H1 (cell line): Measurements from ENCODE around the gene WWC1. TPM values are rescaled to one million over a fixed set of nuclear protein-coding genes. Genes with fewer than 3 reads are reported as not detected.

Experiments used
- CTCF ChIA-PET: fragments of 300-600 bp; sonication (Branson Sonifier 250); formaldehyde crosslinking; loops from one replicate; lab custom pipeline; 2021; ENCODE audit not compliant: partially characterized antibody; lab: Charles Lee
- POLR2A ChIA-PET: fragments of 300-600 bp; sonication (Branson Sonifier 250); formaldehyde crosslinking; loops from one replicate; lab custom pipeline; 2021; ENCODE audit warnings: inconsistent platforms; ENCODE audit not compliant: partially characterized antibody; lab: Charles Lee
- DNase-seq, 2 experiments: peaks; one replicate each; pipeline versions ENCODE4 v3.0.0 to v3.0.0-alpha.2; 2010 to 2022; ENCODE audit warnings: low spot score in 2 of 2, low read depth in 1 of 2, mixed read lengths in 1 of 2
- FAIRE-seq: peaks from 2 replicates; lab custom pipeline; 2011; peaks lifted over from hg19 to GRCh38; lab: Jason Lieb, UNC
- H2AFZ ChIP-seq: 2 replicates; pipeline ENCODE4 v1.8.1; 2012; ENCODE audit warnings: low read length, inconsistent platforms
- H2AK5ac ChIP-seq: 2 replicates; pipeline ENCODE4 v1.6.1; 2013; ENCODE audit warnings: low read depth, low read length
- H2BK120ac ChIP-seq: replicated peaks from 2 replicates; pipeline ENCODE3; 2013; ENCODE audit warnings: low read depth, low read length, inconsistent platforms
- H2BK12ac ChIP-seq: 2 replicates; pipeline ENCODE4 v1.6.1; 2013; ENCODE audit warnings: low read depth, low read length
- H2BK15ac ChIP-seq: 2 replicates; pipeline ENCODE4 v1.6.1; 2013; ENCODE audit warnings: low read length
- H2BK20ac ChIP-seq: 2 replicates; pipeline ENCODE4 v1.6.1; 2013; ENCODE audit warnings: low read length
- H2BK5ac ChIP-seq: 2 replicates; pipeline ENCODE4 v1.6.1; 2013; ENCODE audit warnings: low read depth, low read length
- H3K14ac ChIP-seq: 2 replicates; pipeline ENCODE4 v1.6.1; 2013; ENCODE audit warnings: inconsistent platforms; ENCODE audit not compliant: insufficient read length
- H3K18ac ChIP-seq: 2 replicates; pipeline ENCODE4 v1.6.1; 2013; ENCODE audit warnings: low read length; ENCODE audit errors: extremely low read depth
- H3K23ac ChIP-seq: 2 replicates; pipeline ENCODE4 v1.6.1; 2013; ENCODE audit warnings: inconsistent platforms; ENCODE audit not compliant: insufficient read length
- H3K23me2 ChIP-seq: 2 replicates; pipeline ENCODE4 v1.6.1; 2013; ENCODE audit warnings: low read depth, low read length
- H3K27ac ChIP-seq: 2 replicates; pipeline ENCODE4 v1.6.1; 2011; ENCODE audit warnings: low read depth, low read length, inconsistent platforms
- H3K27me3 ChIP-seq, 4 experiments: replicated peaks in 1 of 4; 1 replicate in 1 of 4; 2 replicates in 3 of 4; pipeline versions ENCODE4 v1.6.1 to v1.8.1; 2011 to 2013; ENCODE audit warnings: low read length in 3 of 4, mild to moderate bottlenecking in 3 of 4, inconsistent platforms in 2 of 4, mixed read lengths in 2 of 4, moderate library complexity in 1 of 4; ENCODE audit not compliant: control insufficient read depth in 3 of 4, insufficient read depth in 3 of 4; ENCODE audit errors: extremely low read depth in 1 of 4
- H3K36me3 ChIP-seq, 4 experiments: 2 replicates each; pipeline versions ENCODE4 v1.6.1 to v1.8.1; 2011 to 2013; ENCODE audit warnings: mild to moderate bottlenecking in 4 of 4, low read length in 3 of 4, moderate library complexity in 2 of 4, control low read depth in 1 of 4, inconsistent platforms in 1 of 4; ENCODE audit not compliant: insufficient read depth in 4 of 4, control insufficient read depth in 2 of 4
- H3K4ac ChIP-seq: replicated peaks from 2 replicates; pipeline ENCODE3; 2013; ENCODE audit warnings: low read length, low read depth, mixed read lengths, inconsistent platforms; ENCODE audit not compliant: insufficient read length
- H3K4me1 ChIP-seq, 4 experiments: replicated peaks in 1 of 4; 1 replicate in 1 of 4; 2 replicates in 3 of 4; pipeline versions ENCODE4 v1.6.1 to v1.8.1; 2011 to 2013; ENCODE audit warnings: low read length in 3 of 4, inconsistent platforms in 2 of 4, mixed read lengths in 1 of 4; ENCODE audit not compliant: insufficient read depth in 4 of 4, control insufficient read depth in 3 of 4
- H3K4me2 ChIP-seq, 2 experiments: 2 replicates each; pipeline versions ENCODE4 v1.6.1 to v1.8.1; 2011 to 2013; ENCODE audit warnings: low read depth in 2 of 2, low read length in 2 of 2, control low read depth in 1 of 2, inconsistent platforms in 1 of 2, mild to moderate bottlenecking in 1 of 2; ENCODE audit not compliant: insufficient read depth in 1 of 2
- H3K4me3 ChIP-seq, 4 experiments: fragments of 200-600, 300-600 bp in 1 of 4; sonication (generic), shearing (Covaris generic), sonication (Bioruptor Twin) in 1 of 4; 2 replicates each; pipeline versions ENCODE4 v1.5.1 to v1.8.1; 2011 to 2016; ENCODE audit warnings: low read length in 4 of 4, low read depth in 3 of 4, control low read depth in 2 of 4, inconsistent platforms in 2 of 4, mild to moderate bottlenecking in 2 of 4, mixed read lengths in 1 of 4, moderate library complexity in 1 of 4; ENCODE audit not compliant: insufficient read depth in 2 of 4; ENCODE audit errors: extremely low read depth in 1 of 4
- H3K56ac ChIP-seq: replicated peaks from 2 replicates; pipeline ENCODE3; 2013; ENCODE audit warnings: low read depth, mild to moderate bottlenecking, mixed read lengths, low read length, inconsistent platforms; ENCODE audit not compliant: insufficient read length
- H3K79me1 ChIP-seq: 2 replicates; pipeline ENCODE4 v1.6.1; 2013; ENCODE audit warnings: low read depth, low read length, control low read depth
- H3K79me2 ChIP-seq, 2 experiments: 2 replicates each; pipeline versions ENCODE4 v1.6.1 to v1.8.1; 2012 to 2013; ENCODE audit warnings: low read length in 2 of 2, mild to moderate bottlenecking in 2 of 2, inconsistent platforms in 1 of 2; ENCODE audit not compliant: insufficient read depth in 2 of 2, control insufficient read depth in 1 of 2
- H3K9ac ChIP-seq, 4 experiments: replicated peaks in 1 of 4; 1 replicate in 1 of 4; 2 replicates in 3 of 4; pipeline versions ENCODE4 v1.6.1 to v1.8.1; 2011 to 2013; ENCODE audit warnings: low read depth in 3 of 4, low read length in 3 of 4, control low read depth in 2 of 4, mild to moderate bottlenecking in 2 of 4, moderate library complexity in 2 of 4, inconsistent platforms in 1 of 4; ENCODE audit errors: extremely low read depth in 1 of 4
- H3K9me3 ChIP-seq, 2 experiments: 2 replicates each; pipeline versions ENCODE4 v1.6.1 to v1.8.1; 2012 to 2013; ENCODE audit warnings: mild to moderate bottlenecking in 2 of 2, moderate library complexity in 2 of 2, control low read depth in 1 of 2, inconsistent platforms in 1 of 2, low read depth in 1 of 2, low read length in 1 of 2, mixed read lengths in 1 of 2; ENCODE audit not compliant: insufficient read depth in 2 of 2
- H4K20me1 ChIP-seq, 2 experiments: replicated peaks in 1 of 2; 2 replicates each; pipeline versions ENCODE3 to v1.8.1; 2011 to 2013; ENCODE audit warnings: inconsistent platforms in 2 of 2, low read length in 2 of 2, mild to moderate bottlenecking in 1 of 2; ENCODE audit not compliant: insufficient read depth in 2 of 2, control insufficient read depth in 1 of 2
- H4K5ac ChIP-seq: 2 replicates; pipeline ENCODE4 v1.6.1; 2013; ENCODE audit warnings: low read length, low read depth, mixed read lengths, inconsistent platforms; ENCODE audit not compliant: insufficient read length
- H4K8ac ChIP-seq: 2 replicates; pipeline ENCODE4 v1.8.0; 2013; ENCODE audit warnings: mild to moderate bottlenecking, moderate library complexity, low read length, inconsistent platforms; ENCODE audit not compliant: insufficient read depth; ENCODE audit errors: extremely low read depth
- H4K91ac ChIP-seq: replicated peaks from 2 replicates; pipeline ENCODE3; 2013; ENCODE audit warnings: low read length, mixed read lengths, inconsistent platforms; ENCODE audit not compliant: insufficient read length
- ASH2L ChIP-seq: fragments of 200-600, 300-600 bp; sonication (generic); IDR thresholded peaks from one replicate; pipeline ENCODE4 v1.7.1; 2017; ENCODE audit warnings: low read length
- EP300 ChIP-seq, 2 experiments: IDR thresholded peaks; 1 replicate in 1 of 2; 2 replicates in 1 of 2; pipeline ENCODE4 v1.6.1; 2011 to 2012; ENCODE audit warnings: low read depth in 2 of 2, low read length in 2 of 2, mild to moderate bottlenecking in 2 of 2, borderline replicate concordance in 1 of 2, inconsistent platforms in 1 of 2, moderate library complexity in 1 of 2
- HDAC2 ChIP-seq, 2 experiments: fragments of 300-600 bp in 1 of 2; sonication (generic) in 1 of 2; IDR thresholded peaks; 2 replicates each; pipeline ENCODE4 v1.6.1; 2011 to 2012; ENCODE audit warnings: low read depth in 2 of 2, low read length in 2 of 2, mild to moderate bottlenecking in 2 of 2, moderate library complexity in 2 of 2, borderline replicate concordance in 1 of 2, inconsistent platforms in 1 of 2
- HDAC6 ChIP-seq: IDR thresholded peaks from one replicate; pipeline ENCODE4 v1.7.1; 2012; ENCODE audit warnings: low read depth, mild to moderate bottlenecking, inconsistent platforms, low read length, moderate library complexity
- JUN ChIP-seq: IDR thresholded peaks from 2 replicates; pipeline ENCODE4 v1.6.1; 2011; ENCODE audit warnings: low read depth, mild to moderate bottlenecking, improper control_type of control experiment, low read length
- POLR2A ChIP-seq, 2 experiments: IDR thresholded peaks; 1 replicate in 1 of 2; 2 replicates in 1 of 2; pipeline ENCODE4 v1.6.1; 2011; ENCODE audit warnings: low read depth in 2 of 2, low read length in 2 of 2, mild to moderate bottlenecking in 2 of 2; ENCODE audit errors: control extremely low read depth in 1 of 2
- RFX5 ChIP-seq: IDR thresholded peaks from 2 replicates; pipeline ENCODE4 v1.6.1; 2011; ENCODE audit warnings: low read depth, low read length, improper control_type of control experiment, borderline replicate concordance
- SP1 ChIP-seq: IDR thresholded peaks from 2 replicates; pipeline ENCODE4 v1.6.1; 2011; ENCODE audit warnings: low read depth, low read length
- TAF7 ChIP-seq: optimal IDR thresholded peaks from 2 replicates; pipeline ENCODE3; 2011; ENCODE audit warnings: low read depth, mild to moderate bottlenecking, inconsistent platforms, low read length, moderate library complexity, borderline replicate concordance
- TCF12 ChIP-seq: IDR thresholded peaks from 2 replicates; pipeline ENCODE4 v1.6.1; 2011; ENCODE audit warnings: low read depth, mild to moderate bottlenecking, low read length
- TEAD4 ChIP-seq: IDR thresholded peaks from 2 replicates; pipeline ENCODE4 v1.6.1; 2012; ENCODE audit warnings: low read depth, low read length, inconsistent platforms, mixed read lengths
- WGBS, 2 experiments: shearing (Covaris generic) in 1 of 2; methylation state at CpG; one replicate each; pipeline versions ENCODE4 v1.1.6 to v1.1.7; 2013 to 2015; ENCODE audit warnings: low lambda C conversion rate in 2 of 2, mixed read lengths in 2 of 2, inconsistent platforms in 1 of 2, low coverage in 1 of 2, missing lambda C conversion rate in 1 of 2; ENCODE audit not compliant: insufficient replicate concordance in 2 of 2, insufficient coverage in 1 of 2, insufficient read length in 1 of 2; ENCODE audit errors: extremely low coverage in 1 of 2, missing lambda C conversion rate in 1 of 2; 5-methylcytosine and 5-hydroxymethylcytosine counted together
- polyA plus RNA-seq, 7 experiments: library from polyadenylated mRNA; depleted of rRNA in 3 of 7; stranded (reverse) in 5 of 7; unstranded in 2 of 7; fragments of >200 nt in 5 of 7; fragments of 200-250 nt in 2 of 7; gene quantifications; 1 replicate in 5 of 7; 2 replicates in 1 of 7; 4 replicates in 1 of 7; pipeline versions ENCODE4 v1.2.1 to v1.2.3, GENCODE V29; 2011 to 2013; ENCODE audit warnings: missing spikeins in 2 of 7, mixed read lengths in 2 of 7
- total RNA-seq: library from RNA; stranded (reverse); fragmentation: NEBNext Ultra II Directional; extraction: Animal tissue kit (Norgen Biotek cat#: 25700); gene quantifications from 2 replicates; pipeline ENCODE4 v1.2.1, GENCODE V29; 2021
- TF ChIP-seq, protein P1 (sequence below): IDR thresholded peaks from 2 replicates; pipeline ENCODE4 v1.6.1; 2011; ENCODE audit warnings: low read depth, mild to moderate bottlenecking, low read length; ENCODE audit not compliant: insufficient read depth

The WWC1 gene
- total and polyA plus RNA-seq, 2 of the 8 experiments (the other 6 are each of a cell fraction or from before 2014, with no cell fraction given): 16.4 to 41.1 TPM

- peak; percentile 64 to 81 for DNase-seq
- TF ChIP-seq EP300 (IDR thresholded peaks at IDR 0.05; ENCODE audit: borderline replicate concordance in 1 of 2, low read depth in 2 of 2, low read length in 2 of 2) (peak in 1 of 2 experiments; percentile 52; a peak in 1 of 3 replicates), RFX5 (no peak), HDAC2 (IDR thresholded peaks at IDR 0.05; ENCODE audit: borderline replicate concordance in 1 of 2, low read depth in 2 of 2, low read length in 2 of 2) (no peak), ASH2L (peak; percentile 17), POLR2A (IDR thresholded peaks at IDR 0.05; ENCODE audit: control extremely low read depth in 1 of 2, low read depth in 2 of 2, low read length in 2 of 2) (peak in 1 of 2 experiments; percentile 39; a peak in 1 of 3 replicates), TAF7 (no peak), SP1 (0 out of 2 replicates have a peak, but pooled peaks have one; percentile 27), TCF12 (peak; percentile 61; the same call in 1 of the 2 replicates), JUN (no peak), HDAC6 (no peak), TEAD4 (peak; percentile 94)
- TF ChIP-seq, protein P1, sequence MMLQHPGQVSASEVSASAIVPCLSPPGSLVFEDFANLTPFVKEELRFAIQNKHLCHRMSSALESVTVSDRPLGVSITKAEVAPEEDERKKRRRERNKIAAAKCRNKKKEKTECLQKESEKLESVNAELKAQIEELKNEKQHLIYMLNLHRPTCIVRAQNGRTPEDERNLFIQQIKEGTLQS: no peak
Measured at GRCh38 chr5:168334695-168335094, 43.2 kb downstream of the WWC1 start.

More at GRCh38 chr5:168334695-168335094, 43.2 kb downstream of the WWC1 start:
- no peak overlapping the region for H2AFZ ChIP-seq
- H2BK5ac ChIP-seq: 0 out of 2 replicates have a peak overlapping the region, but pooled peaks have one; percentile 71
- H3K36me3 ChIP-seq: no peaks in the 10 kb centered on the region
- CTCF ChIA-PET: interaction anchor here (1.0 to 5.7 kb wide), 9 partner anchors 8 to 150 kb away, joined by 3 to 40 read pairs (median 4); partner anchors contain the start of gene WWC1
- H3K4ac ChIP-seq: no peak overlapping the region
- H3K4me3 ChIP-seq: peak overlapping the region in 1 of 4 experiments; percentile 31; a peak in 1 of 8 replicates
- H3K56ac ChIP-seq: no peak overlapping the region
- H3K14ac ChIP-seq: no peak overlapping the region
- H3K9me3 ChIP-seq: no peaks in the 10 kb centered on the region
- H3K4me2 ChIP-seq: peak overlapping the region; percentile 49 to 67
- peak overlapping the region; percentile 1; the same call in 1 of the 2 replicates for H2BK12ac ChIP-seq
- H3K27ac ChIP-seq: peak overlapping the region; percentile 34; the same call in 1 of the 2 replicates
- H3K4me1 ChIP-seq: peaks cover 20 to 36% (median 29%) of the 10 kb centered on the region in 4 experiments
- H3K23me2 ChIP-seq: no peaks in the 10 kb centered on the region
- no peak overlapping the region for H3K18ac ChIP-seq
- no peak overlapping the region for H2BK120ac ChIP-seq
- POLR2A ChIA-PET: interaction anchor here (0.9 to 1.7 kb wide), 4 partner anchors 13 to 43 kb away, joined by 3 to 4 read pairs (median 4); partner anchors contain the start of gene WWC1
- H2AK5ac ChIP-seq: no peak overlapping the region; the same call in 1 of the 2 replicates
- peaks cover 2% of the 10 kb centered on the region in 2 experiments for H4K20me1 ChIP-seq
- H4K91ac ChIP-seq: no peak overlapping the region
- no peaks in the 10 kb centered on the region for H3K27me3 ChIP-seq
- peak overlapping the region in 1 of 4 experiments; percentile 45; a peak in 3 of 7 replicates for H3K9ac ChIP-seq
- peaks cover 0 to 56% of the 10 kb centered on the region in 2 experiments; a peak in 3 of 4 replicates for H3K79me2 ChIP-seq
- 10% methylated on average over 4 of the region's 4 CpGs; no CpG with 5 or more reads in 1 of the 2 experiments for WGBS, 2 experiments
- no peak overlapping the region for H4K5ac ChIP-seq
- peaks cover 19% of the 10 kb centered on the region for H3K79me1 ChIP-seq
- peak; percentile 91 for FAIRE-seq
- H3K23ac ChIP-seq: no peak overlapping the region
- H2BK15ac ChIP-seq: no peak overlapping the region
- no peak overlapping the region for H4K8ac ChIP-seq
- no peak overlapping the region; the same call in 1 of the 2 replicates for H2BK20ac ChIP-seq
